Erythroblast (primary cell): ENCODE data around the gene ZNF829.
A peak's percentile ranks its signal among the peaks of the same experiment; 100 is the strongest.

Source experiments
- DNase-seq, 2 experiments: peaks; one replicate each; lab custom pipeline; 2025; lab: John Stamatoyannopoulos, UW
- GATA1 ChIP-seq: IDR thresholded peaks from 2 replicates; pipeline ENCODE4 v1.6.1; 2011; ENCODE audit warnings: low read depth, mild to moderate bottlenecking, control low read depth, low read length, moderate library complexity
- POLR2A ChIP-seq: IDR thresholded peaks from 2 replicates; pipeline ENCODE4 v1.6.1; 2011; ENCODE audit warnings: mild to moderate bottlenecking, low read length

The ZNF829 gene

DNA sequence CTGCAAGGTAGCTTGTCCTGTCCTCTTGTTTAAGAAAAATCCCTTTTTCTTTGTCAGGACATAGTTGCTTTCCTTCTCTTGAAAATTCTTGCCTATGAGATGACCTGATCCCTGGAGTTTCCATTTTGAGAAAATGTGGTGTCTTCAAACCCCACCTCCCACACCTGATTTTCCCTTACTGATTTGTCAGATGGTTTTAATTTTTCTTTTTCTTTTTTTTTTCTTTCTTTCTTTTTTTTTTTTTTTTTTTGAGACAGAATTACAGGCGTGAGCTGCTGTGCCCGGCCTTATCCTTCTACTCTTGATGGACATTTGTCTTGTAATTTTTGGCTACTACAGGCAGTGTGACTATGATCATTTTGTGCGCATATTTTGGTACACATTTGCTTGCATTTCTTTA is 64.2 kb downstream of the ZNF829 start:
- DNase-seq = no peak
- TF ChIP-seq POLR2A = no peak
- TF ChIP-seq GATA1 = no peak

GRCh38 chr19:36850559-36851442 is 65.3 kb downstream of the ZNF829 start, which contains the start of gene ZNF345:
Gene ZNF345 (plus strand): TSS chr19:36850876. CDS start chr19:36876831, 25,955 bp downstream.
- no peak for TF ChIP-seq GATA1
- TF ChIP-seq POLR2A = peak; percentile 66
- DNase-seq = peak; percentile 94 to 96

DNA sequence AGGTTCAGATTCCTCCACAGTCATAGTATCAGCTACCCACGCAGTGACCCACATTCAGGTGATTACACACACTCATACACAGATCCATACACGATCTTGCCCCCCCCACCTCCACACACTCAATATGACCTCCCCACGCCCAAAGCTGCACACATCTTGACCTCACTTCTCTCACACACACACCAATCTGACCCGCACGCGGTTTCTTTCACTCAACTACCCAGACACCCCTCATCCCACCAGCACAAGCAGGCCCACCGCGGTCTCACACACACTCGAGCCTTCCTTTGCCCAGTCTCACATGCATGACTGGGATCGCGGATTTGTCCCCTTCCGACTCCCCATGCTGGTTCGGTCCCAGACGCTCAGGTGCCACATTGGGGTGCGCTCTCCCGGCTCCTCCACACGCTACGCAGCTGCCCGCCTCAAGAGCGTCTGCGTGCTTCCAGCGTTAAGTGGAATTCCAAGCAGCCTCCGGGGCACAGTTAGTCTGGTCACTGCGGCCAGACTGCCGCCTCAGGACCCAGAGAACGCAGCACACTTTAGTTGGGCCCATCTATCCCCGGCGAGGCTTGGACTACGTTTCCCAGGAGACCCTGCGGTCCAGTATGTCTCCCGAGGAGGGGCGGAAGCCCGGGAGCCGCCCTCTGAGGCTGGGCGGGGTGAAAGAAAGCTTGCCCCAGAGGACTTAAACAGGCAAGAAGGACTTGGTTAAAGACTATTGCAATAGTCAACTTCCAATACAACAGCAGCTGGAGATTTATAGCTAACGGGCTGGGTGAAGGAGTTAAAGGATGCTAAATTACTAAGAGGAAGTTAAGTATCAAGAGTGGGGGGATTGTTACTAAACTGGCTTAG is 66.2 kb downstream of the ZNF829 start:
- peak; percentile 92 to 93 for DNase-seq
- TF ChIP-seq POLR2A (no peak), GATA1 (no peak)

DNA sequence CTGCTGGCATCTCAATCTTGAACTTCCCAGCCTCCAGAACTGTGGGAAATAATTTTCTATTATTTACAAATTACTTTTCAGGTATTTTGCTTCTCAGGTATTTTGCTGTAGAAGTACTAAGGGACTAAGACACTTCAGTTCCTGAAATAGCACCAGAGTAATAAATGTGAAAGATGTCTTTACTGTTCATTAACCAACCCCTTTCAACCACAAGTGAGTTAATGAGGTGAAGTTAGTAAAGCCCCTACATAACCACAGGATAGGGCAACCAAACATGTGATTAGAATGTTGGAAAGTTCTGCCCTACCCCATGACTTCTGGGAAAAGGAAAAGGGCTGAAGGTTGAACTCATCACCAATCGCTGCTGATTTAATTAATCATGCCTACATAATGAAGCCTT is 68.1 kb downstream of the ZNF829 start:
- DNase-seq = no peak
- TF ChIP-seq GATA1 (no peak), POLR2A (no peak)

GRCh38 chr19:36838784-36839324 is 77.2 kb downstream of the ZNF829 start:
- DNase-seq = no peak
- TF ChIP-seq GATA1 = no peak
- TF ChIP-seq POLR2A = no peak
